HTR-8/SVneo (cell line): ENCODE data around the gene PLEKHM2.

ENCODE experiments used
- DNase-seq: peaks from one replicate; pipeline ENCODE4 v3.0.0; 2011; ENCODE audit warnings: low spot score, mixed read lengths; ENCODE audit not compliant: insufficient read length
- FAIRE-seq: peaks from 2 replicates; lab custom pipeline; 2011; peaks lifted over from hg19 to GRCh38; lab: Jason Lieb, UNC

The PLEKHM2 gene

GRCh38 chr1:15722836-15723532, 38.9 kb downstream of the PLEKHM2 start:
- FAIRE-seq (no peak), DNase-seq (no peak)

GRCh38 chr1:15723631-15724246, 39.6 kb downstream of the PLEKHM2 start:
- DNase-seq (no peak), FAIRE-seq (no peak)

GRCh38 chr1:15724949-15725880, 41.1 kb downstream of the PLEKHM2 start:
- FAIRE-seq (no peak), DNase-seq (no peak)

GRCh38 chr1:15726508-15726907, 42.4 kb downstream of the PLEKHM2 start:
- DNase-seq (no peak), FAIRE-seq (no peak)

DNA sequence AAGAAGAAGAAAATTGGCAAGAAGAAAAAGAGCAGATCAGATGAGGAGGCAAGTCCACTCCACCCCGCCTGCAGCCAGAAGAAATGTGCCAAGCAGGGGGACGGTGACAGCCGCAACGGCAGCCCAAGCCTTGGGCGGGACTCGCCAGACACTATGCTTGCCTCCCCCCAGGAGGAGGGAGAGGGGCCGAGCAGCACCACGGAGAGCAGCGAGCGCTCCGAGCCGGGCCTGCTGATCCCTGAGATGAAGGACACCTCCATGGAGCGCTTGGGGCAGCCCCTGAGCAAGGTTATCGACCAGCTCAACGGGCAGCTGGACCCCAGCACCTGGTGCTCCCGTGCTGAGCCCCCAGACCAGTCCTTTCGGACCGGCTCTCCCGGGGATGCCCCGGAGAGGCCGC, 42.9 kb downstream of the PLEKHM2 start:
- FAIRE-seq (no peak), DNase-seq (no peak)

DNA sequence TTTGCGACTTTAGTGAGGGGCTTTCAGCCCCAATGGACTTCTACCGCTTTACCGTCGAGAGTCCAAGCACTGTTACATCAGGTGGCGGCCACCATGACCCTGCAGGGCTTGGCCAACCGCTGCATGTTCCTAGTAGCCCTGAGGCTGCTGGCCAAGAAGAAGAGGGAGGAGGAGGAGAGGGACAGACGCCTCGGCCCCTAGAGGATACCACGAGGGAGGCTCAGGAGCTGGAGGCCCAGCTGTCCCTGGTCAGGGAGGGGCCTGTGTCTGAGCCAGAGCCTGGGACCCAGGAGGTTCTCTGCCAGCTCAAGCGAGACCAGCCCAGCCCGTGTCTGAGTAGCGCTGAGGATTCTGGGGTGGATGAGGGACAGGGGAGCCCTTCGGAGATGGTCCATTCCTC, 43.3 kb downstream of the PLEKHM2 start:
- no peak for DNase-seq
- FAIRE-seq, result no peak

- FAIRE-seq (no peak), DNase-seq (no peak)
Observed at GRCh38 chr1:15727866-15728534, 43.9 kb downstream of the PLEKHM2 start.

- no peak for FAIRE-seq
- no peak for DNase-seq
Observed at GRCh38 chr1:15728937-15729657, 45.0 kb downstream of the PLEKHM2 start.

GRCh38 chr1:15730423-15730822, 46.3 kb downstream of the PLEKHM2 start:
- DNase-seq (no peak), FAIRE-seq (no peak)

DNA sequence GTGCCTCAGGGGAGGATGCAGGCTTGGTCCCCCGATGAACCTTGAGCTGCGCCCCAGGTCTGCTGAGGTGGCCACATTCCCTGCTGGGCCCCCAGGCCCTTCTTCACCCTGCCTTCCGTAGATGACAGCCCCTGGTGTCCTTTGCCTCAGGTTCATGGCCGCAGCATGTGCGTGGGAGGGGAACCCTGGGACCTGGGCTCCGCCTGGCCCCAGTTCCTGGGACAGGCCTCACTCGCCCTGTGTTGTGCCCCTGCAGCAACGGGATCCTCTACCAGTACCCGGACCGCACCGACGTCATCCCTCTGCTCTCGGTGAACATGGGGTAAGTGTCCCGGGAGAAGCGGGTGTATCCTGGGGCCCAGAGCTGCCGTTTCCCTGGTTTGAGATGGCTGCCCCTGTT, 46.8 kb downstream of the PLEKHM2 start:
- FAIRE-seq (no peak), DNase-seq (no peak)

DNA sequence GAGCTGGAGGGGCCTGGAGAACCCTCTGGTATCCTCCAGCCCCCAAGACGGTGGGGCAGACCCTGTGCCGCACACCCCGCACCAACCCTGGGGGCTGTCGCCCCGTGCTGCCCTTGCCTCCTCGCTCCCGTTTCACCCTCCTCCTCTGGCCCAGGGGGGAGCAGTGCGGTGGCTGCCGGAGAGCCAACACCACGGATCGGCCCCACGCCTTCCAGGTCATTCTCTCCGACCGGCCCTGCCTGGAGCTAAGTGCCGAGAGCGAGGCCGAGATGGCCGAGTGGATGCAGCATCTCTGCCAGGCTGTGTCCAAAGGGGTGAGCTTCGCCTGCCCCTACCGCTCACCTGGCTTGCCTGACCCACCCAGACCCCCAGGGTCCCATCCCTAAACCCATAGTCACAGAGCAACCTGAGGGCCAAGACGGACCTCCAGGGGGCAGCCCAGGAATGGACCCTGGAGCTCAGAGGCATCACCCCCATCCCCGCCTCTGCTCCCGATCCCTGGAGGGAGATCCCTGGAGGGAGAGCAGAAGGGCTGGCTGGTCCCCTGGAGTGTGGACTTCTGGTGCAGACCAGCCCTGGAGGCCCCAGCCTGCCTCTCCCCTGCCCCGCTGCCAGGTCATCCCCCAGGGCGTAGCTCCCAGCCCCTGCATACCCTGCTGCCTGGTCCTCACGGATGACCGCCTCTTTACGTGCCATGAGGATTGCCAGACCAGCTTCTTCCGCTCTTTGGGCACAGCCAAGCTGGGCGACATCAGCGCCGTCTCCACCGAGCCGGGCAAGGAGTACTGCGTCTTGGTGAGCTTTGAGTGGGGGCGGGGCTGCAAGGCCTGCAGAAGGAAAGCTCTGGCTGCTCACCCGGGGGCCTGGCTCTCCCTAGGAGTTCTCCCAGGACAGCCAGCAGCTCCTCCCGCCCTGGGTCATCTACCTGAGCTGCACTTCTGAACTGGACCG, 47.9 kb downstream of the PLEKHM2 start:
- FAIRE-seq (no peak), DNase-seq (no peak)

- DNase-seq (no peak), FAIRE-seq (no peak)
Observed at GRCh38 chr1:15732686-15733081, 48.6 kb downstream of the PLEKHM2 start.

GRCh38 chr1:15733218-15733725, 49.2 kb downstream of the PLEKHM2 start:
- DNase-seq (no peak), FAIRE-seq (no peak)

- FAIRE-seq (no peak), DNase-seq (no peak)
Observed at GRCh38 chr1:15733726-15734226, 49.7 kb downstream of the PLEKHM2 start.

DNA sequence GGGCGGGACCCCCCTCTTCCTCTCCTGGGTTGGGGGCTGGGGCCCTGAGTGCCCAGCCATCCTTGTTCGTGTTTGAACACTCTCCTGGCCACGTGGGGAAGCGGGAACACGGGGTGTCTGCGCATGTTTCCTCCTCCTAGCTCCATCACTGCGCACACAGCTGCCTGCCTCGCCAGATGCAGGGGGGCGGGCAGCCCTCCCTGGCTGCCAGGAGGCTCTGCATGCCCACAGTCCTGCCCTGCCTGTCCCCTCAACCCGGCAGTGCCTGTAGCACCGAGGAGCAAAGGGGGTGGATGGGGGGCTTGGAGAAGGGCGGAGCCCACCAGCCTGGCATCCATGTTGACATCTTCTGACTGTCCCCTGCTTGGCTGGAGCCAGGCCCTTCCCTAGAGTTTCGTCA, 50.2 kb downstream of the PLEKHM2 start:
- DNase-seq, result no peak

GRCh38 chr1:15734901-15735300, 50.8 kb downstream of the PLEKHM2 start:
- DNase-seq, result no peak
- FAIRE-seq, result no peak

More for the DNA sequence above, 50.2 kb downstream of the PLEKHM2 start:
- FAIRE-seq, result no peak

- FAIRE-seq, result no peak
- no peak for DNase-seq
Observed at GRCh38 chr1:15735304-15736037, 51.4 kb downstream of the PLEKHM2 start.
